COLO829 (cell line): ENCODE results near the gene PWWP2B.

Experiments
- DNase-seq: peaks from one replicate; pipeline ENCODE4 v3.0.0; 2012; ENCODE audit warnings: low spot score

The PWWP2B gene

GRCh38 chr10:132460691-132461090 lies 63.7 kb downstream of the PWWP2B start:
- no peak for DNase-seq

GRCh38 chr10:132461103-132461682 lies 64.2 kb downstream of the PWWP2B start:
- DNase-seq: no peak

GRCh38 chr10:132461683-132462231 lies 64.8 kb downstream of the PWWP2B start:
- DNase-seq: no peak

- DNase-seq: no peak
Measured at GRCh38 chr10:132462463-132463332, 65.7 kb downstream of the PWWP2B start.

- no peak for DNase-seq
Measured at GRCh38 chr10:132463333-132464255, 66.6 kb downstream of the PWWP2B start.

- DNase-seq: no peak
Measured at GRCh38 chr10:132464256-132465192, 67.5 kb downstream of the PWWP2B start.

- no peak for DNase-seq
Measured at GRCh38 chr10:132465193-132465888, 68.3 kb downstream of the PWWP2B start.

GRCh38 chr10:132465889-132466519 lies 69.0 kb downstream of the PWWP2B start:
- DNase-seq: no peak

GRCh38 chr10:132466520-132467463 lies 69.8 kb downstream of the PWWP2B start:
- no peak for DNase-seq
